IMR-90 (cell line): ENCODE data around the gene EMC1. TPM values are rescaled to one million over a fixed set of nuclear protein-coding genes. Genes with fewer than 3 reads are reported as not detected.

Experiments used
- ATAC-seq: fragments of 200-7000 bp; cut with Tn5 transposase; 2 replicates; pipeline ENCODE4 v1.9.1; 2020; ENCODE audit warnings: low read depth, mild to moderate bottlenecking, moderate library complexity
- BruUV-seq: library from RNA; stranded (reverse); fragments of 400-500 nt; replicated peaks from 2 replicates; lab custom pipeline; 2021; lab: Mats Ljungman, UMichigan
- CTCF ChIA-PET: fragments of 300-600 bp; formaldehyde crosslinking; extraction: SDS; loops from one replicate; lab custom pipeline; 2021; ENCODE audit warnings: antibody characterized with exemption; lab: Yijun Ruan, JAX
- POLR2A ChIA-PET: fragments of 300-600 bp; sonication (Branson Sonifier 250); formaldehyde crosslinking; loops from one replicate; lab custom pipeline; 2022; ENCODE audit warnings: antibody characterized with exemption; ENCODE audit not compliant: unreplicated experiment; lab: Charles Lee
- DNase-seq: peaks from one replicate; pipeline ENCODE4 v3.0.0; 2013
- H2AFZ ChIP-seq: replicated peaks from 2 replicates; pipeline ENCODE3; 2013; ENCODE audit warnings: low read length, mild to moderate bottlenecking; ENCODE audit not compliant: poor library complexity
- H2AK5ac ChIP-seq: 2 replicates; pipeline ENCODE4 v1.6.1; 2013; ENCODE audit warnings: low read depth, low read length, inconsistent platforms
- H2AK9ac ChIP-seq: replicated peaks from 2 replicates; pipeline ENCODE3; 2013; ENCODE audit warnings: mild to moderate bottlenecking, low read depth, low read length, moderate library complexity; ENCODE audit not compliant: poor library complexity
- H2BK120ac ChIP-seq: 2 replicates; pipeline ENCODE4 v1.6.1; 2013; ENCODE audit warnings: low read depth, low read length, inconsistent platforms
- H2BK15ac ChIP-seq: 3 replicates; pipeline ENCODE4 v1.6.1; 2013; ENCODE audit warnings: low read depth, low read length, inconsistent platforms
- H2BK20ac ChIP-seq: 2 replicates; pipeline ENCODE4 v1.6.1; 2013; ENCODE audit warnings: low read depth, mild to moderate bottlenecking, inconsistent platforms, low read length, moderate library complexity
- H2BK5ac ChIP-seq: 2 replicates; pipeline ENCODE4 v1.6.1; 2013; ENCODE audit warnings: mild to moderate bottlenecking, low read depth, low read length, inconsistent platforms; ENCODE audit not compliant: poor library complexity, severe bottlenecking
- H3K14ac ChIP-seq: replicated peaks from 2 replicates; pipeline ENCODE4 v1.6.1; 2013; ENCODE audit warnings: low read depth, low read length, inconsistent platforms
- H3K18ac ChIP-seq: 2 replicates; pipeline ENCODE4 v1.6.1; 2013; ENCODE audit warnings: low read depth, low read length, control low read depth
- H3K23ac ChIP-seq: 2 replicates; pipeline ENCODE4 v1.6.1; 2013; ENCODE audit warnings: low read depth, low read length, inconsistent platforms
- H3K27ac ChIP-seq: 2 replicates; pipeline ENCODE4 v1.5.1; 2013; ENCODE audit warnings: mild to moderate bottlenecking, control low read depth, low read length; ENCODE audit not compliant: insufficient read depth
- H3K27me3 ChIP-seq: 2 replicates; pipeline ENCODE4 v1.6.1; 2013; ENCODE audit warnings: low read length; ENCODE audit not compliant: control insufficient read depth, insufficient read depth
- H3K36me3 ChIP-seq: 2 replicates; pipeline ENCODE4 v1.6.1; 2013; ENCODE audit warnings: low read length, mixed read lengths; ENCODE audit not compliant: control insufficient read depth, insufficient read depth
- H3K4ac ChIP-seq: 2 replicates; pipeline ENCODE4 v1.6.1; 2013; ENCODE audit warnings: low read depth, low read length, inconsistent platforms
- H3K4me1 ChIP-seq: 2 replicates; pipeline ENCODE4 v1.6.1; 2013; ENCODE audit warnings: low read length, mixed read lengths; ENCODE audit not compliant: control insufficient read depth, insufficient read depth
- H3K4me2 ChIP-seq: 2 replicates; pipeline ENCODE4 v1.6.1; 2013; ENCODE audit warnings: low read depth, mild to moderate bottlenecking, control low read depth, low read length, moderate library complexity
- H3K4me3 ChIP-seq: 2 replicates; pipeline ENCODE4 v1.5.1; 2013; ENCODE audit warnings: low read depth, mild to moderate bottlenecking, control low read depth, low read length, moderate library complexity; ENCODE audit not compliant: insufficient read depth
- H3K56ac ChIP-seq: 2 replicates; pipeline ENCODE4 v1.6.1; 2013; ENCODE audit warnings: low read length, inconsistent platforms; ENCODE audit not compliant: insufficient read depth; ENCODE audit errors: extremely low read depth
- H3K79me1 ChIP-seq, 2 experiments: 2 replicates each; pipeline ENCODE4 v1.6.1; 2013; ENCODE audit warnings: low read length in 2 of 2, inconsistent platforms in 1 of 2, low read depth in 1 of 2
- H3K9ac ChIP-seq: 2 replicates; pipeline ENCODE4 v1.6.1; 2013; ENCODE audit warnings: low read depth, low read length, control low read depth
- H3K9me1 ChIP-seq: 2 replicates; pipeline ENCODE4 v1.6.1; 2013; ENCODE audit warnings: low read length, inconsistent platforms; ENCODE audit not compliant: insufficient read depth
- H3K9me3 ChIP-seq: 2 replicates; pipeline ENCODE4 v1.6.1; 2013; ENCODE audit warnings: low read length; ENCODE audit not compliant: control insufficient read depth, insufficient read depth
- H4K20me1 ChIP-seq: 2 replicates; pipeline ENCODE4 v1.6.1; 2013; ENCODE audit warnings: low read length, inconsistent platforms; ENCODE audit not compliant: insufficient read depth
- H4K5ac ChIP-seq: 2 replicates; pipeline ENCODE4 v1.6.1; 2013; ENCODE audit warnings: mild to moderate bottlenecking, low read depth, low read length, control low read depth
- H4K8ac ChIP-seq, 2 experiments: 2 replicates each; pipeline ENCODE4 v1.6.1; 2013; ENCODE audit warnings: low read depth in 2 of 2, low read length in 2 of 2, control low read depth in 1 of 2, inconsistent platforms in 1 of 2
- H4K91ac ChIP-seq: 2 replicates; pipeline ENCODE4 v1.6.1; 2013; ENCODE audit warnings: low read depth, low read length, inconsistent platforms; ENCODE audit not compliant: insufficient read depth
- CHD1 ChIP-seq: IDR thresholded peaks from 2 replicates; pipeline ENCODE4 v1.6.1; 2012; ENCODE audit warnings: low read depth, low read length, improper control_type of control experiment
- MAFK ChIP-seq: IDR thresholded peaks from 2 replicates; pipeline ENCODE4 v1.6.1; 2012; ENCODE audit warnings: low read depth, low read length, improper control_type of control experiment
- NFE2L2 ChIP-seq: fragments of 150-350 bp; IDR thresholded peaks from 2 replicates; pipeline ENCODE4 v1.6.1; 2016; ENCODE audit warnings: low read depth, mild to moderate bottlenecking, low read length
- RAD21 ChIP-seq: IDR thresholded peaks from 2 replicates; pipeline ENCODE4 v1.6.1; 2012; ENCODE audit warnings: low read length, improper control_type of control experiment
- RFX5 ChIP-seq: IDR thresholded peaks from 2 replicates; pipeline ENCODE4 v1.8.0; 2012; ENCODE audit warnings: low read depth, mild to moderate bottlenecking, low read length, moderate library complexity
- WGBS, 2 experiments: methylation state at CpG; one replicate each; pipeline versions ENCODE4 v1.1.5 to v1.1.7; 2013; ENCODE audit warnings: missing lambda C conversion rate in 2 of 2; ENCODE audit not compliant: insufficient read length in 1 of 2; ENCODE audit errors: extremely low coverage in 2 of 2; 5-methylcytosine and 5-hydroxymethylcytosine counted together
- dilution Hi-C: fragments of 300-500 bp; cut with HindIII; formaldehyde crosslinking; loops from one replicate; pipeline ENCODE4 v1.14.3; 2018; ENCODE audit warnings: low sequenced_read_pairs; ENCODE audit not compliant: unreplicated experiment
- in situ Hi-C: fragments of 300-500 bp; cut with MboI; formaldehyde crosslinking; loops from 3 replicates; pipeline ENCODE4 v1.14.3; 2019; ENCODE audit warnings: low sequenced_read_pairs, inconsistent platforms, mixed read lengths
- intact Hi-C: fragments of 100-400 bp; cut with micrococcal nuclease; formaldehyde crosslinking; loops from 2 replicates; pipeline ENCODE4 v1.10.0; 2022
- polyA plus RNA-seq, 3 experiments: library from polyadenylated mRNA; depleted of rRNA; stranded (reverse); fragments of >200 nt; gene quantifications; 2 replicates each; pipeline ENCODE4 v1.2.3, GENCODE V29; 2012; ENCODE audit warnings: low replicate concordance in 1 of 3
- total RNA-seq: library from RNA; depleted of rRNA; stranded (reverse); fragments of >200 nt; gene quantifications from 2 replicates; pipeline ENCODE4 v1.2.3, GENCODE V29; 2012

Gene EMC1
- total and polyA plus RNA-seq, 2 of the 4 experiments (the other 2 are of a cell fraction): 65.4 to 114 TPM

GRCh38 chr1:19268445-19268844 lies 17.1 kb upstream of the EMC1 start:
- dilution Hi-C loops: no loop called here
- H3K27me3 ChIP-seq: no peaks in the 10 kb centered on the region; the same call in 1 of the 2 replicates
- no peak overlapping the region for H3K9ac ChIP-seq
- no peak overlapping the region for H3K4me2 ChIP-seq
- no peak overlapping the region for H3K18ac ChIP-seq
- no peaks in the 10 kb centered on the region for H3K9me3 ChIP-seq
- no peak for TF ChIP-seq RFX5
- TF ChIP-seq RAD21: no peak
- no peak for TF ChIP-seq NFE2L2
- TF ChIP-seq MAFK: no peak
- TF ChIP-seq CHD1: no peak
- no peak overlapping the region for H3K4ac ChIP-seq
- in situ Hi-C loops: no loop called here
- ATAC-seq: no peak
- H2BK120ac ChIP-seq: no peak overlapping the region
- H4K91ac ChIP-seq: no peak overlapping the region
- H3K14ac ChIP-seq: no peak overlapping the region
- no peak overlapping the region for H4K5ac ChIP-seq
- H3K79me1 ChIP-seq: no peaks in the 10 kb centered on the region
- ChIA-PET CTCF (no interaction called here), POLR2A (no interaction called here)
- H2BK15ac ChIP-seq: no peak overlapping the region
- 80% methylated on average over 10 of the region's 11 CpGs; no CpG with 5 or more reads in 1 of the 2 experiments for WGBS, 2 experiments
- H2BK20ac ChIP-seq: no peak overlapping the region
- H3K27ac ChIP-seq: no peak overlapping the region
- no peaks in the 10 kb centered on the region for H3K36me3 ChIP-seq
- no peaks in the 10 kb centered on the region for H3K9me1 ChIP-seq
- no peak overlapping the region for H3K23ac ChIP-seq
- H4K8ac ChIP-seq: no peak overlapping the region
- no peak for DNase-seq
- no peak overlapping the region for H3K56ac ChIP-seq
- H2BK5ac ChIP-seq: no peak overlapping the region
- no peak overlapping the region for H2AFZ ChIP-seq
- H3K4me1 ChIP-seq: no peaks in the 10 kb centered on the region
- H3K4me3 ChIP-seq: no peak overlapping the region
- no peak overlapping the region for H2AK9ac ChIP-seq
- H4K20me1 ChIP-seq: no peaks in the 10 kb centered on the region
- H2AK5ac ChIP-seq: no peak overlapping the region
- intact Hi-C loops: no loop called here
- BruUV-seq: no TSS peak
